NCI-H2029 treated with DMSO at 0.1 percent for 48 hours (cell line): ENCODE data around the gene PERM1.

Experiments
- DNase-seq: peaks from one replicate; lab custom pipeline; 2025; lab: John Stamatoyannopoulos, UW

The PERM1 gene

DNA sequence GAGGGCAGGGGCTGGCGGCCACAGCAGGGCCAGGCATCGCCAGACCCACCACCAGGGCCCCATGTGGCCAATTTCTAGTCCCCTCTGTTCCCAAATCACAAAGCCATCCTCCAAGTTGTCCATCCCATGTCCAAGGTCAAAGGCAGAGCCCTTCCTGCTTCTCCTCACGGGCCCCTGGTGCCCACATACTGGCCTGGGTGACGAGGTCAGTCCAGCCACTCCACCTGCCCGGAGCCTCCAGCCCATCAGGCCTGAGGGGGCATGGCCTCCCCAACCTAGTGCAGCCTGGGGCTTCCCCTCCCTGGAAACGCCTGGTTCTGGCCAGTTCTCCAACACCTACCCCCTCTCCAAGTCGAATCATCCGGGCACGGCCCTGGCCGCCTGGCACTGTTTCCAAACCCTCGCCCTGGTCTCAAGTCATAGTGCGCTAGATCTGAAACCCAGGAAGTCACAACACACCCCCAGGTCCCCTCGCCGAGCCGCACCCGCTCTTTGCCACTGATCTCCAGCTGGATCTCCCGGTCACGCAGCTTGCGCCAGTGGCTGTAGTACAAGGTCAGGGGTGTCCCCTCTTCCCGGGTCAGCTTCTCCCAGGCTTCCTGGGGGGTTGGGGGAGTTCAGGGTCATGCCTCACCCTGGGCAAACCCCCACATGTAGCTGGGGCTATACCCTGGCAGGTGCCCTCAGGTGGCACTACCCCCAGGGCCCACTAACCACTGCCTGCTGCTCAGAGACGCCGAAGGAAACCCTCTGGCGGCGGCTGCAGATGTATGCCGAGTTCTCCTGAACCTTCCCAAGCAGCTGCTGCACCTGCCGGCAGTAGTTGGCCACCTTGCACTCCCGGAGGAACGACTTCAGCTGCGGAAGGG is 36.0 kb downstream of the PERM1 start:
- DNase-seq, result no peak

DNA sequence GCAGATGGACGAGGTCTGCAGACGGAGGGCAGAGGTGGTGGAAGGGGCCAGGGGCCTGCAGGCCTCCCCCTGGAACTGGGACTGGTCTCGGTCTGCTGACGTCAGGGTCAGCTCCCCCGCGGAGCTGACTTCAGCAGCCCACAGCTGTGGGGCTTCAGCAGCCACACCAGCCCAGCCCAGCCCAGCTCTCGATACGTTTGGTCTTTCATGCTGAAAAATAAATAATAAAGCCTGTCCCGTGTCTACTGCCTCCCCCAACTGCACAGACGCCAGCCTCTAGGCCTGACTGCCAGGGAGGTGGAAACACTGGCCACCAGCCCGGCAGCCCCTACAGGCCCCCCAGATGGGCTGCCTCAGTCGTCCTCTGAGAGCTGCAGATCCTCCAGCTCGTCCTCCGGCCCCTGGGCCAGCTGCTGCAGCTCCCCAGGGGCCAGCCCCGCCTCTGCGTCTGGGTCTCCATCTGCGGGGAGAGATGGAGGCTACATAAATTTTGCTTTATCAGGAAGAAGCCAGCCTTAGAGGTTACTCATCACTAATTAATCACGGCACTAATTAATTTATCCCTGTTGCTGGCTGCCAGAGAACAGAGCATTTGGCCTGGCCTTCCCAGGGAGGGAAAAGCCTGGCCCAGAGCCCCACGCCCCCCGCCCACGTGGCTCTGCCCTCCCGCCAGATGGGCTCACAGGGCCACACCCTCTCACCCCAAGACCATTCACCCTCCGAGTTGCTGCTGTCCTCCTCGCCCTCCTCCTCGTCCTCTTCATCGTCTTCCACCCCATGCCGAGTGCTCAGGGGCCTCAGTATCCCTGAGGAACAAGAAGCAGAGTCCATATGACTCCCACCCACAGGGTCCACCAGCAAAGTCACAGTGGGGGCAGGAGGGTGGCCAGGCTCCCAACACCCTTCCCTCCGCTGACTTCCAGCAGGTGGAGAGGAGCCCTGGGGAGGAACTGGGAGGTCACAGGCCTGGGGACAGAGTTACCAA is 37.3 kb downstream of the PERM1 start:
- DNase-seq, result no peak

DNA sequence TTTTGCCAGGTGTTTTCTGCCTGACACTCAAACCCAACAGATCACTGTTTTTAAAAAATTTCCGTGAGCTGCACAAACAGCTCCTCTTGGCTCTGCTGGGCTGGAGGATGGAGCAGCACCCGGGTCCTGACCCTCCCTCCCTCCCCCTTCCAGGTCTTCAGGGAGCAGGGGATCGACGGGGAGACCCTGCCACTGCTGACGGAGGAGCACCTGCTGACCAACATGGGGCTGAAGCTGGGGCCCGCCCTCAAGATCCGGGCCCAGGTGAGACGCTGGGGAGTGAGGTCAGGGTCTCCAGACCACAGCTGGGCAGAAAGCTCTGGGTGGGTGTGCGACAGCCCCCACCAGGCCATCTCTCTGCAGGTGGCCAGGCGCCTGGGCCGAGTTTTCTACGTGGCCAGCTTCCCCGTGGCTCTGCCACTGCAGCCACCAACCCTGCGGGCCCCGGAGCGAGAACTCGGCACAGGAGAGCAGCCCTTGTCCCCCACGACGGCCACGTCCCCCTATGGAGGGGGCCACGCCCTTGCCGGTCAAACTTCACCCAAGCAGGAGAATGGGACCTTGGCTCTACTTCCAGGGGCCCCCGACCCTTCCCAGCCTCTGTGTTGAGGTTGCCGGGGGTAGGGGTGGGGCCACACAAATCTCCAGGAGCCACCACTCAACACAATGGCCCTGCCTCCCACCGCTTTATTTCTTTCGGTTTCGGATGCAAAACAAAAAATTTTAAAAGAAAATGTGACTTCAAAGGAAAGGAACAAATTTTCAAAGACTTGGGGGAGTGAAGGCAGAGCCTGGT is 38.1 kb downstream of the PERM1 start:
- DNase-seq, result no peak

DNA sequence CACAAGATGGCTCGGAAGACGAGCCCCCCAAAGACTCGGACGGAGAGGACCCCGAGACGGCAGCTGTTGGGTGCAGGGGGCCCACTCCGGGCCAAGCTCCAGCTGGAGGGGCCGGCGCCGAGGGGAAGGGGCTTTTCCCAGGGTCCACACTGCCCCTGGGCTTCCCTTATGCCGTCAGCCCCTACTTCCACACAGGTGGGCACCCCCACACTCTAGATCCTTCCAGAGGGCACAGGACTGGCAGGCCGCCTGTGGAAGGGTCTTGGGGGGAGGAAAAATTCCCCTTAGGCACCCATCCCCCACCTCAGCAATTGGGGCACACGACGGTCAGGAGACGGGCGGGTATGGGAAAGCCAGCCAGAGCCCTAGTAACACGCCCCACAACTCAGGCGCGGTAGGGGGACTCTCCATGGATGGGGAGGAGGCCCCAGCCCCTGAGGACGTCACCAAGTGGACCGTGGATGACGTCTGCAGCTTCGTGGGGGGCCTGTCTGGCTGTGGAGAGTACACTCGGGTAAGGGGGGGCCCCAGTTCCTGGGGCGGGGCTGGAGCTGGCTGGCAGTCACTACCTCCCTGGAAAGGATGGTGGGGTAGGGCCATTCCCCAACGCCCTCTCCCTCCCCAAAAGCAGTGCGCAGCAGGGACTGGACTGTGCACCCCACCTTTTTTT is 38.9 kb downstream of the PERM1 start:
- no peak for DNase-seq

DNA sequence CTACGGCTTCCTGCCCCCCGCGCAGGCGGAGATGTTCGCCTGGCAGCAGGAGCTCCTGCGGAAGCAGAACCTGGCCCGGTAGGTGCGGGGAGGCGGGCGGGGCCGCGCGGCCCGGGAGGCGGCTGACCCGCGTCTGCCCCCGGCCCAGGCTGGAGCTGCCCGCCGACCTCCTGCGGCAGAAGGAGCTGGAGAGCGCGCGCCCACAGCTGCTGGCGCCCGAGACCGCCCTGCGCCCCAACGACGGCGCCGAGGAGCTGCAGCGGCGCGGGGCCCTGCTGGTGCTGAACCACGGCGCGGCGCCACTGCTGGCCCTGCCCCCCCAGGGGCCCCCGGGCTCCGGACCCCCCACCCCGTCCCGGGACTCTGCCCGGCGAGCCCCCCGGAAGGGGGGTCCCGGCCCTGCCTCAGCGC is 39.5 kb downstream of the PERM1 start:
- DNase-seq, result no peak

DNA sequence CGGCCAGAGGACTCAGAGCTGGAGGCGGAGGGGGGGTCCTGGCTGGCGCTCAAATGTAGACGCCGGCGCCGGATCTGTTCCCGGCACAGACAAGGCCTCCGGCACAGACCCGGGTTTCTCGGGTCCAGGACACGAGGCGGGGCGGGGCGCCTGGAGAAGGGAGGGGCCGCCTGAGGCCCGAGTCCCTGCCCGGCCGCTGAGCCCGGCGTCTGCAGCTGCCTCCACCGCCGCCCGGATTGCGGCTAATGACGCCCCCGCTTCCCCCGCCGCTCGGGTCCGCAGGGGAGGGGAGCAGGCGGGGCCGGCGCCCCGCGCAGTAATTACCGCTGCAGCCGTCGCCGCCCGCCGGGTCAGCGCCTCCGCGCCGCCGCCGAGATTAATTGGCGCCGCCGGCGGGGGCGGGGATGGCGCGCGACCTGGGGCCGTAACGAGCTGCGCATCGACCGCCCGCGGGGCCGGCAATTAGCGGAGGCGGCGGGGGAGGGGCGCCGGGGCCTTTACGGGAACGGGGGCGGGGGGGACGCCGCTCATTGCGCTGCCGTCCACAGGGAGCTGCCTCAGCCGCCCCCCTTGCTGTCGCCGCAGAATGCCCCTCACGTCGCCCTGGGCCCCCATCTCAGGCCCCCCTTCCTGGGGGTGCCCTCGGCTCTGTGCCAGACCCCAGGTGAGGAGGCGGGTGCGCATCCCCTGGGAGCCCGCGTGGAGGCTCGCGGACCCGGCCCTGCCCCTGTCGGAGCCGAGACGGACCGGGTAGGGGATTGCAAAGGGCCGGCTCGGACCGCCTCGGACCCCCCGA is 40.1 kb downstream of the PERM1 start:
- no peak for DNase-seq

DNA sequence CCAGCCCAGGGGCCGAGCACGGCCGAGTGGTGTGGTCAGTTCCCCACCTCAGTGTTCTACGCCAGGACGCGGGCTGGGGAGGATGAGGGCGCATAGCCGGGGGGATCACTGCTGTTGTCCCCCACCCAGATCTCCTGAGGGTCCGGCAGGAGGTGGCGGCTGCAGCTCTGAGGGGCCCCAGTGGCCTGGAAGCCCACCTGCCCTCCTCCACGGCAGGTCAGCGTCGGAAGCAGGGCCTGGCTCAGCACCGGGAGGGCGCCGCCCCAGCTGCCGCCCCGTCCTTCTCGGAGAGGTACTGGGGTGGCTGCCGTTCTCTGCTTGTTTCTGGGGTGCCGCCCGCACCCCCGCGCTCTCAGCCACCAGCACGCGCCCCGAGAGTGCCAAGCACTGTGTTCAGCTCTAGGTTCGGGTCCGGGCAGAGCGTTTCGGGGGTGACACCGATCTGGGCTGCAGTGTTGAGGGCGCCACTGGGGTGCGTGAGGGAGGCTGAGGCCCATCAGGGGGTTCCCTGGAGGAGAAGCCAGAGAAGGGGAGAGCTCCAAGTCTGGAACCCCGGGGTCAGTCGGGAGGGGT is 40.8 kb downstream of the PERM1 start:
- no peak for DNase-seq

DNA sequence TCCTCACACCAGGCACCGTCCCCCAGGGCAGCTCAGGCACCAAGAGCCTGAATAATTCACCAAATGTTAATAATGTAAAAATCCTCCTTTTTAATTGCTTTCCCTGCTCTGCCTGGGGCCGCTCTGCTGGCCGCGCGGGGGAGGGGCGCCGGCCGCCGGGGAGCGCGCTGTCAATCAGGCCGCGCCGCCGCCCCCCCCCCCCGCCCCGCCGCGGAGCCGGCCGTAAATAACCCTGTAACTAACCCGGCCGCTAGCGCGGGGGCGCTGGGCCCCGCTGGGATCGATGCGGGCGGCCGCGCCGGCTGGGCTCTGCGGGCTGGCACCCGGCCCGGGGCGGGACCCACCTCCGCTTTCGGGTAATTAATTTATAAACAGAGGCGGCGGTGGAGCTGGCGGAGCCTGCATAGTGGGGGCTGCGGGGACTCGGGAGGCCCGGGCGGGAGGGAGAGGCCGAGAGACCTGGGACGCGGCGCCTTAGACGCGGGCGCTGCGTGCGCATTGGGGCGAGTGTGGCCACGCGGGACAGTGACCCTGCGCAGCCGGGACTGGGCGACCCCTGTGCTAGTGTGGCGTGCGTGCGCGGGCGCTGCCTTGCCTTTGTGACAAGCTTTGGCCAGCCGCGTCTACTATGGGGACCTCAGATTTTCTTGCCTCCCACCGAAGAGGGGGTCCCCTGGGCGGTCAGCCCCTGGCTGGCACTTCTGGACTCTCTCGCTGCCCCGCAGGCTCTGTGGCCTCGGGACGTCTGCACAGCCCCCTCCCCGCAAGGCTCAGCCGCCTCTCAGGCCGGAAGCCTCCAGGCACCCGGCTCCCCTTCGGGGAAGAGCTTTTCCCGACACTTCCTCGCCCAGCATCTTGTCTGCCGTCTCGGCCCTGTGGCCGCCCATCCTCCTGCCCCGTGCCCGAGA is 41.5 kb downstream of the PERM1 start:
- no peak for DNase-seq

DNA sequence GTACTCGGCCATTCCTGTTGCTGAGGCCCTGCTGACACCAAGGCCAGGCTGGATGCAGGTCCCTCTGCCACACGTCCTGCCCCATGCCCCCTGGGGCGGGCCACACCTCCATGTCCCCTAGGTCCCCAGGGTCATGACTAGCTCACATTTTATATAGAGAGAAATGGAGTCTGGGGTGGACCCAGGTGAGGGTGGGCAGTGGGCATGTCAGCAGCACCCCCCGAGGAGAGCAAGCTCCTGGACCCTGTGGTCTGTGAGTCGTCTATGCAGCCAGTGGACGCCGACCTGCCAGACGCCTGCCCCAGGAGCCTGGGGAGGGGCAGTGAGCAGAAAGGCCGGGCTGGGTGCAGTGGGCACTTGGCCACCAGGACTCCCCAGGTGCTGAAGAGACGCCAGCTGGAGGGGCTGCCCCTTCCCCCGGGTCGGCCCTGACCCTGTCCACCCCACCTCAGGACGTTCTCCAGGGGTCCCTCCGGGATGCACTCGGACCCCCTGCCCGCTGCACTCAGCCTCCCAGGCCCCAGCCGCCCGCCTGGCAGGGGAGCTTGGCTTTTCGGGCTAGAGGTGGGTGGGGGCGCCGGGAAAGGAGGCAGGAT is 42.3 kb downstream of the PERM1 start:
- DNase-seq, result no peak

DNA sequence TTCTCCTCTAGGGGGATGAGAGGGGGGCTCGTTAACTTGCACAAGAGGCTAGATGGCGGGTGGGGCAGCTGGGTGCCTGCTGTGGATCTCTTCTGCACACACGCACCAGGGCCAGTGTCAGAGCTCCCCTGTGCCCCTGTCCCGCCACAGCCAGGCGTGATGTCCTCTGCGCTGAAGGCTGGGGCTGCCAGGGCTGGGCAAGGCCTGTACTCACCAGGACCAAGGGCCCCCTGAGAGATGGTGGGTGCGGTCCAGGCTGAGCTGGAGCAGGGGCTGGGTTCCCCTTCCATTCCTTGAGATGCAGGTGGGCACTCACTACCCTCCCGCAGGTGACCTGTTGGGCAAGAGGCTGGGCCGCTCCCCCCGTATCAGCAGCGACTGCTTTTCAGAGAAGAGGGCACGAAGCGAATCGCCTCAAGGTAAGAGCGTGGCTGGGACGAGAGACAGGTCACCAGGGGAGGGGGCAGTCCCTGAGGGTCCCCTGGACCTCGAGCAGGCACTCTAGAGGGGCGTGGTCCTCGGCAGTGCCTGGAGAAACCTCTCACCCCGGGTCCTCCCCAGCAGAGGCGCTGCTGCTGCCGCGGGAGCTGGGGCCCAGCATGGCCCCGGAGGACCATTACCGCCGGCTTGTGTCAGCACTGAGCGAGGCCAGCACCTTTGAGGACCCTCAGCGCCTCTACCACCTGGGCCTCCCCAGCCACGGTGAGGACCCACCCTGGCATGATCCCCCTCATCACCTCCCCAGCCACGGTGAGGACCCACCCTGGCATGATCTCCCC is 43.0 kb downstream of the PERM1 start:
- no peak for DNase-seq

DNA sequence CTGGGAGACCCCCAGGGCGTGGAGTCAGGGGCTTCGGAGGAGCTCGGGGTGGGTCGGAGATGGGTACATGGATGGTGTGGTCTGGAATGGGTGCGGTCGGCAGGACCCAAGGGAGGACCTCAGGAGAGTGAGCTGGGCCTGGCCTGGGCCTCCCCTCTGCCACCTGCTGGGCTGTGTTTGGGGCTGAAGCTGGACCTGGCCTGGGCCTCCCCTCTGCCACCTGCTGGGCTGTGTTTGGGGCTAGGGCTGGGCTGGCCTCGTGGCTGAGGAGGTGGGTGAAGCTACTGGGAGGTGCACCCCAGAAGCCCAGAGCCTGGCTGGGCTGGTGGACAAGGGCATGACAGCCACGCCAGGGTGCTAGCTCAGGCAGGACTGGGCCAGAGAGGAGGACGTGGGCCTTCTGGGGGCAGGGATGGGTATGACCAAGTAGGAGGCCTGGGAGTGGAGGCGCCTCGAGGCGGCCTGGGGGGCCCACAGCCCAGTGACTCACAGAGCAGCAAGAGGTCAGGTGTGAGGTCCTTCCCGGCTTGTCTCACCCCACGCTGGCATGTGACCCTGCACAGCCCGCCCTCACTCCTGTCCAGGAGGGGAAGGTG is 43.7 kb downstream of the PERM1 start:
- DNase-seq, result no peak

DNA sequence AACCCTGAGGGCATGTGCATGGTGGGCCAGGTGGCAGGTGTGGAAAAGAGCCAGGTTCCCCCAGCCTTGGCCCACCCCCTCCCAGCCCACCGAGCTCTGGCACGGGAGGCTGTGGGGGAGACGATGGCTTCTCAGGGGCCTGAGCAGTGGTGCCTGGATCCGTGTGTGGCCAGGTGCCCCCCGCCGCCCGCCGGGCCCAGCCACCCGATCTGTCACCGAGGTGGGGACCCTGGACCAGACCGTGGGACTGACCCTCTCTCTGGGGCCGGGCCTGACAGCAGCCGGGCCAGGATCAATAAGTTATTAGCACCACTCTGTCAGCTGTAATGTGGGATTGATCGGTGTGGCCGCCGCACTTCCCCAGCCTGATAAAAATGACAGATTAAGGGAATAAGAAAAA is 44.4 kb downstream of the PERM1 start:
- no peak for DNase-seq

DNA sequence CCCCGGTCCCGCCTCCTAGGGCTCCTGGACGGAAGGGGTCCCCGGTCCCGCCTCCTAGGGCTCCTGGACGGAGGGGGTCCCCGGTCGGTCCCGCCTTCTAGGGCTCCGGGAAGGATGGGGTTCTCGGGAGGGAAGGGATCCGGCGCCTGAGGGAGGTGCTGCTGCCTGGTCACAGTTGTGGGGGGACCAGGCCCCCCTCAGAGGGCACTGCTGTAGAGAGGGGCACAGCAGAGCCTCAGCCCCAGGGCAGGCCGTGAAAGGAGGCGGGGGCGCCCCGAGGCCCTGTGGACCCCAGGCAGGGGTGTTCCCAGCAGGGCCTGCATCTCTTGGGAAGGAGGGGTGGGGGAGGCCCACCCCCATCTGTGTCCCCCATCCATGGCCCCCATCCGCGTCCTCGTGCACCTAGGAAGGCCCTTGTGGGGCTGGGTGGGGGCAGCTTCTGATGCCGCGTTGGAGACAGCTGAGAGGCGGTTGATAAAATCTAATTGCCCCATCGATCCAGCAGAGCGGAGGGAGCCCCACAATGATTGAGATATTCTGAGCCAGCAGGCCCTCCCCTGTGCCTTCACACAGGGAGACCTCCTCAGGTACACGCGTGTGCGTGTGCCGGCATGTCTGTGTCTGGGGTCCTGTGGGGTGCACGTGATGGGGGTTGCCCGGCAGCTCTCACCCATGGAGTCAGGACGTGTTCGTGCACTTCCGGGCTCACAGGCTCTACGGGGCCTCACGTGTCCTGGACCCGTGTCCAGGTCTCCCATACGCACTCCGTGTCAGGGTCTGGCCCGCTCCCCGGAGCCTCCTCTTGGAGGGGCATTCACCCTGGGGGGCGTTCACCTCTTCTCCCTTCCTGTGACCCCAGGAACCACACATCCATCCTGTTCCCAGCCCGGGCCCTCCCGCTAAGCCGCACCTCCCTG is 45.3 kb downstream of the PERM1 start:
- no peak for DNase-seq

DNA sequence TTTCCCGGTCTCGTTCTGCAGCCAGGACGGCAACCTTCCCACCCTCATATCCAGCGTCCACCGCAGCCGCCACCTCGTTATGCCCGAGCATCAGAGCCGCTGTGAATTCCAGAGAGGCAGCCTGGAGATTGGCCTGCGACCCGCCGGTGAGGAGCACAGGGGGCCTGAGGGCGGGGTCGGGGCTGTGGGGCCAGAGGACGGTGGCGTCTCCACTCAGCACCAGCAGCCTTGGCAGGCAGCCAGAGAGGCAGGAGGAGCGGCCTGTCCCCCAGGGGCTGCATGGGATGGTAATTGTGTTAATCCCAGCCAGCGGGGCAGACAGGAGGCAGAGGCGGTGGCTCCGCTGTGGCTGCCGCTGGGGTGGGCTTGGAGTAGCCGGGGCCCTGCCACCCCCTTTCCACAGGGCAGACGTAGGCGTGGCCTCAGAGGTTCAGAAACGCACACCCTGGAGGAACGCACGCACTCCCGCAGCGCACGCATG is 46.1 kb downstream of the PERM1 start:
- DNase-seq, result no peak

DNA sequence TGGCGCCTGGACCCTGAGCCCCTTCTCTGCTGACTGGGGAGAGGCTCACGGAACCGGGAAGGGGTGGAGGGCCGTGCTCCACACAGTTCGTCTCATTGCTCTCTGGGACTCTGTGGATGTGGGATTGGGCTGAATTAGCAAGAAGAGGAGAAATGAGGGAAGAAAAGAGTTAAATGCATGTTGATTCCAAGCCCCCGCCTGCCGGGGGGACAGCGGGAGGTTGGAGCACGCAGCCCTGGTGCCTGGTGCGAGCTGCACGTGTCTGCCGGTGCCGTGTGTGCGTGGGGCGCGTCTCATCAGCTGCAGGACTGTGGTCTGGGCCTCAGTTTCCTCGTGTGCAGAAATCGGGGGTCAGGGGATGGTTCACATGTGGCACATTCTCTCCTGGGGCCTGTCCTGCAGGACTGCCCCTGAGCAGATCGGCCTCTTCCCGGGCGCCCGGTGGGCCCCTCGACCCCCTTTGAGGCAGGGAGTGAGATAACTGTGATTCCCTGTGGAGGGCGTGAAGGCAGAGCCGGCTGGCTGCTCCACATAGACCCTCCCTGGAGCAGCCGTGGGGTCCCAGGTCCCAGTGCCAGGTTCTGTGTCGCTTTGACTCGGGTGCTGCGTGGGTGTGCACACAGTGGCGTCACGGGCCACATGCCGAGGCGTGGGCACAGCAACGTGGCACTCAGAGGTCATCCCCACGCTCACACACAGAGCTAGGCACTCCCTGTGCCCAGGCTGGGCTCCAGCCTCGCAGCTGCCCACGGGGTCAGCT is 46.7 kb downstream of the PERM1 start:
- no peak for DNase-seq

DNA sequence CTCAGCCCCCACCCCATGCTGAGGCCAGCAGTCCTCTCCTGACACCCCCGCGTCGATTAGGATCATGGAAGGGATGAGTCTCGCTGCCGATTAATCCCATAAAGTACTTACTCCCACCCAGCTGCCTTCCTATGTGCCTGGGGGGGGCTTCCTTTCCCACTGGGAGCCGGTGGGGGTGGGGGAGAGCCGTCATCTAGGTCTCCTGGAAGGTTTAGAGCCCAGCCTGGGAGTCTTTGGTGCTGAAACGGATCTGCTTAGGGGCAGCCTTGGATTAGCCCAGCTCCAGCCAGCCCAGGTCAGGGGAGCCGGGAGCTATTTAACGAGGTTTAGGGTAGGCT is 48.3 kb downstream of the PERM1 start:
- DNase-seq, result no peak
